ENCODE data around the gene SEPTIN12.
"Not testable (repeated sequence)": the region's sequence is repeated elsewhere in the genome, so short reads cannot be mapped to it uniquely, and the experiment has no call there.

The SEPTIN12 gene

GRCh38 chr16:4788910-4789309 is 765 bp upstream of the SEPTIN12 start:
- POLR2A ChIA-PET: no interaction called here
- CTCF ChIA-PET: interaction anchor here (0.9 kb wide), 1 partner anchor 65 kb away, joined by 3 read pairs; no protein-coding TSS in a partner anchor

GRCh38 chr16:4788489-4788889 is 344 bp upstream of the SEPTIN12 start:
- ChIA-PET POLR2A (interaction anchor here (0.6 kb wide), 1 partner anchor 74 kb away, joined by 8 read pairs; no protein-coding TSS in a partner anchor), CTCF (interaction anchor here (0.9 kb wide), 1 partner anchor 64 kb away, joined by 3 read pairs; no protein-coding TSS in a partner anchor)
- no peak for TF ChIP-seq CTCF (IDR thresholded peaks at IDR 0.05; ENCODE audit: control extremely low read depth, extremely low read depth, low read depth, missing control alignments)
- DNase-seq (ENCODE audit: extremely low spot score): no peak

More at GRCh38 chr16:4788910-4789309, 765 bp upstream of the SEPTIN12 start:
- TF ChIP-seq CTCF (IDR thresholded peaks at IDR 0.05; ENCODE audit: control extremely low read depth, extremely low read depth, low read depth, missing control alignments): no peak
- DNase-seq (ENCODE audit: extremely low spot score): no peak

GRCh38 chr16:4787068-4787467 is 1.1 kb downstream of the SEPTIN12 start:
- CTCF ChIA-PET: interaction anchor here (1.1 kb wide), 1 partner anchor 10 kb away, joined by 3 read pairs; no protein-coding TSS in a partner anchor
- TF ChIP-seq CTCF (IDR thresholded peaks at IDR 0.05; ENCODE audit: control extremely low read depth, extremely low read depth, low read depth, missing control alignments): no peak
- POLR2A ChIA-PET: no interaction called here
- DNase-seq (ENCODE audit: extremely low spot score): no peak

- CTCF ChIA-PET: no interaction called here
- no peak for DNase-seq (ENCODE audit: extremely low spot score)
- TF ChIP-seq CTCF (IDR thresholded peaks at IDR 0.05; ENCODE audit: control extremely low read depth, extremely low read depth, low read depth, missing control alignments): no peak
- POLR2A ChIA-PET: interaction anchor here (0.6 kb wide), 1 partner anchor 12 kb away, joined by 3 read pairs; no protein-coding TSS in a partner anchor
Measured at GRCh38 chr16:4785758-4786433, 2.2 kb downstream of the SEPTIN12 start.

- POLR2A ChIA-PET: not testable (repeated sequence)
Measured at GRCh38 chr16:4784444-4784987, 3.6 kb downstream of the SEPTIN12 start.

GRCh38 chr16:4783951-4784336 is 4.2 kb downstream of the SEPTIN12 start:
- TF ChIP-seq CTCF (IDR thresholded peaks at IDR 0.05; ENCODE audit: control extremely low read depth, extremely low read depth, low read depth, missing control alignments): no peak

More at GRCh38 chr16:4784444-4784987, 3.6 kb downstream of the SEPTIN12 start:
- CTCF ChIA-PET; DNase-seq (ENCODE audit: extremely low spot score): not testable (repeated sequence)

GRCh38 chr16:4783251-4783950 is 4.7 kb downstream of the SEPTIN12 start:
- no peak for DNase-seq (ENCODE audit: extremely low spot score)
- CTCF ChIA-PET: no interaction called here
- POLR2A ChIA-PET: no interaction called here
- no peak for TF ChIP-seq CTCF (IDR thresholded peaks at IDR 0.05; ENCODE audit: control extremely low read depth, extremely low read depth, low read depth, missing control alignments)

More at GRCh38 chr16:4783951-4784336, 4.2 kb downstream of the SEPTIN12 start:
- DNase-seq (ENCODE audit: extremely low spot score): no peak
- CTCF ChIA-PET: no interaction called here
- POLR2A ChIA-PET: no interaction called here

Data from GM10248 (cell line).